NCI-H1105 (cell line): ENCODE data around the gene PDIA6.
"Not testable (repeated sequence)": the region's sequence is repeated elsewhere in the genome, so short reads cannot be mapped to it uniquely, and the experiment has no call there.

Source experiments
- DNase-seq: peaks from one replicate; lab custom pipeline; 2025; lab: John Stamatoyannopoulos, UW

Gene PDIA6

DNA sequence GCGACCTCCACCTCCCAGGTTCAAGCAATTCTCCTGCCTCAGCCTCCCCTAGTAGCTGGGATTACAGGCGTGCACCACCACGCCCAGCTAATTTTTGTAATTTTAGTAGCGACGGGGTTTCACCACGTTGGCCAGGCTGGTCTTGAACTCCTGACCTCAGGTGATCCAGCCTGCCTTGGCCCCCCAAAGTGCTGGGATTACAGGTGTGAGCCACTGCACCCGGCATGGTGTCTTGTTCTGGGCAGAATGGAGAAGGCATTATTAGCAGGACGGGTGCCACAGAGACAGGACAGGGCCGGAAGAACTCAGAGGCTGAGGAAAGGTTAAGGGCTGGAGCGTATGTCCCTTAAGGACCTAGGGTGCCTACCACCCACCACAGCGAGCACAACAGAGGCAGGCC, 31.8 kb downstream of the PDIA6 start:
- DNase-seq, result not testable (repeated sequence)

DNA sequence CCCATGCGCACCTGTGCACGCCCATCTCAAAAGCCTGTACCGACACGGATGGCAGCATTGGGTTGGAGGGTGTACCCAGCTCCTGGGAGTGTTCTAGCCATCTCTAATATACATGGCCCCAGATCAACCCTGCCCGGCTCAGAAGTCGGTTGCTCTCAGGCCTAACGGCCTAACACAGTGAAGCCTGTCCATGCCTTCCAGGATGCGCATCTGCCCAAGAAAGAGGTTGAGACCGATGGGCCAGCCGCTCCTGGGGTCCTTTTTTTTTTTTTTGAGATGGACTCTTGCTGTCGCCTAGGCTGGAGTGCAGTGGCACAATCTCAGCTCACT, 32.1 kb downstream of the PDIA6 start:
- no peak for DNase-seq

DNA sequence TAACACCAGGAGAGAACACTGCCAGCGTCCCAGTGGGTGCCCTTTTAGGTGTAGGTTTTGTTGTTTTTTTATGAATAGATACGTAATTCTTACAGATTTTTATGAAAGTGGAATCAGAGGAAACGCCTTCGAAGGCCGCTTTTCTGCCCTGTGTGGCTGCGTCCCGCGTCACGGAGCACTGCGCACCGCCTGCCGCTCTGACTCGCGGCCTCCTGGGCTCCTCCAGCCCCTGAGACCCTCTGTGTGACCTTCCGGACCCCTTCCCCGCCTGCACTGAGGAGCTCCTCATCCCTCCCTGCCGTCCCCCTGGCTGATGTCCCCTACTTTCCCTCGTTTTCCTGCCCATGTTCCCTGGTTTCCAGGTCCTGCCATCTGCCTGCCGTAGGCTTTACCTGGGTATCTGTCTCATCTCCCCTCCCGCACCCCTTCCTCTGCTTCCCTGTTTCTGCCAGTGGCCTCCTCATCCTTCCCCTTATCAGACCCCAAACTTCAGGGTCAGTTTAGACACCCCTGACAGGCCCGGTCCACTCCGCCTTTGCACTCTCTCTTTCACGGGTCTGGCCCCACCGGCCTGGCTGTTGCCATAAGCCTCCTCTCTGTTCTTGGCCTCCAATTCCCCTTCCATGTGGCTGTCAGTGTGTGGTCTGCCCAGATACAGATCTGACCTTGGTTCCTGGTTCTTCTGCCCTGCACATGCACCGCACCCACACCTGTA, 32.7 kb downstream of the PDIA6 start:
- DNase-seq, result no peak

DNA sequence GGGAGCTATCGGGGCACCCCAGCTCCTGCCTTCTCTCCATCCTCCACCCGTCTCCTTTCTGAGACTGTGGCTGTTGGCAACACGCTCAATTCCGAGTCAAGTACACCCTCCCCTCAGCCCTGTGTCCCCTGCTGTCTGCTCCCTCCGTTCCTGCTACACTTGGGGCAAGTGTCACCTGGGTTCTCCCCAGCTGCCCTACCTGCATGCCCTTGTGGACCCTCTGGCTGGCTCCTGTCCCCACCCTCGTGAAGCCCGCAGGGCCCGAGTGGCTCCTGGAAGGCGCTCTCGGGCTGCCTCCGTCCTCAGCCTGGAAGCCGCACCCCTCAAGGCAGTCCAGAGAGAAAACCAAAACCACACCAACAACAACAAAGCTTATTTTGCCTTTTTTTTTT, 33.9 kb downstream of the PDIA6 start:
- no peak for DNase-seq

DNA sequence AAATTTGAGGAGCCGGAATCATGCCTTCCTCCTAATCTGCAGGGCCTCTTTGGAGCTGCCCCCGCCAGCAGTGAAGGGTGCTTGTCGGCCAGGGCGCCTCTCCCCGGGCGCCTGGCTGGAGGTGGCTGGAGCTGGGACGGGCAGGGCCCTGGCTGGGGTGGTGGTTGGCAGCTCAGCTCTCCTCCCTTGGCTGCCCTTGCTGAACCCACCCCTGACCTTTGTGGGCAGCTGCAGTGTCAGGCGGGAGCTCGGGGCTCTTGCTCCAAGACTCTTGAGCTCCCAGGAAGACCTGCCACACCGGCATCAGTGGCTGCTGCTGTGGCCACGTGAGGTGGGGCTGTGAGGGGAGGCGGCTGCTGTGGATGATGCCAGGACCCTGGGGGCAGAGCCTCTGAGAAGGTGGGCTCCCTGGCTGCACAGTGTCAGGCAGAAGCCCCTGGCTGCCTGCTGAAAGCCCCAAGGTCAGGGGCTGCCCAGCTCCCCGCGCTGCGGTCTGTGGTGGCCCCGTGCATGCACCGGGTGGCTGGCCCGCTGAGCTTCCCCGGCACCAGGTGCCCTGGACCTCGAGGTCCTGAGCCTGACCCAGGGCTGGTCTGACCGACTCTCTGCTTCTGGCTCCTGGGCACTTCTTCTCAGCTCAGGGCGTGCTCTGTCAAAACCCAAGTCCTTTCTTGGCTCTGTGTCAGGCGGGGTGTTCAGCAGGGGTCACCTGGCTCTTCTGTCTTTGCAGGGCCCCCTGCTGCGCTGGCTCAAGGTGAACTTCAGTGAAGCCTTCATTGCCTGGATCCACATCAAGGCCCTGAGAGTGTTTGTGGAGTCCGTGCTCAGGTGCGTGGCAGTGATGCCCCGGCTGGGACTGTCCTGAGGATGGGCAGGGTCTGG, 34.5 kb downstream of the PDIA6 start:
- no peak for DNase-seq

DNA sequence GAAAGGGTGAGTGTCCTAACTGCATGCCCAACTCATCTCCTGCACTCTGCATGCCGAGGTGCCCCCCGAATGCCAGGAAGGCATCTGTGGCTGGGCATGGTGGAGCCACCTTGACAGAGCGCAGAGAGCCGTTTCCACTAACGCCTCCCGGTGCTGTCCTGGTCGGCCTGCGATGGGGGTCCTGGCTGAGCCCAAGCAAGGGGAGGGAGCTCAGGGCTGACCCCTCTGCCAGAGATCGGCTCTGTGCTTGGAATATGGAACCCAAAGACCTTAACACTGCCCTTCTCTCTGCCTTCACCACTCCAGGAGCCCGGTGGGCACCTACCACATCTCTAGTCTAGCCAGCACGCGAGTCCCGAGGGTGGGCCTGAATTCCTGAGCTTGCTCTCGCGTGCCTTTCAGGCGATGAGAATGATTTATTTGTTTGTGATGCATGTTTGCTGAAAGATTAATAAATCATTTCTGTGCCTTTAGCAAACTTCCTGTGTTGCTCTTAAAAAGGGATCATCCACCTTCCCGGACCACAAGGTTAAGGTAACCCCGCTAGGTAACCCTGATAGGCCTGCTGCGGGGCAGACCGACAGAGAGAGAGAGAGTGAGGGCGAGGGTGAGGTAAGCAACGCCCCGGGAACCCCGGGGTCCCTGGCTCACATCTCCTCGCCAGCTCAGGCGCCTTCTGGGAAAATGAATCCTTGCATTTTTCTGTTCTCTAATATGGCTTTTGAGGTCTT, 35.3 kb downstream of the PDIA6 start:
- DNase-seq, result no peak

DNA sequence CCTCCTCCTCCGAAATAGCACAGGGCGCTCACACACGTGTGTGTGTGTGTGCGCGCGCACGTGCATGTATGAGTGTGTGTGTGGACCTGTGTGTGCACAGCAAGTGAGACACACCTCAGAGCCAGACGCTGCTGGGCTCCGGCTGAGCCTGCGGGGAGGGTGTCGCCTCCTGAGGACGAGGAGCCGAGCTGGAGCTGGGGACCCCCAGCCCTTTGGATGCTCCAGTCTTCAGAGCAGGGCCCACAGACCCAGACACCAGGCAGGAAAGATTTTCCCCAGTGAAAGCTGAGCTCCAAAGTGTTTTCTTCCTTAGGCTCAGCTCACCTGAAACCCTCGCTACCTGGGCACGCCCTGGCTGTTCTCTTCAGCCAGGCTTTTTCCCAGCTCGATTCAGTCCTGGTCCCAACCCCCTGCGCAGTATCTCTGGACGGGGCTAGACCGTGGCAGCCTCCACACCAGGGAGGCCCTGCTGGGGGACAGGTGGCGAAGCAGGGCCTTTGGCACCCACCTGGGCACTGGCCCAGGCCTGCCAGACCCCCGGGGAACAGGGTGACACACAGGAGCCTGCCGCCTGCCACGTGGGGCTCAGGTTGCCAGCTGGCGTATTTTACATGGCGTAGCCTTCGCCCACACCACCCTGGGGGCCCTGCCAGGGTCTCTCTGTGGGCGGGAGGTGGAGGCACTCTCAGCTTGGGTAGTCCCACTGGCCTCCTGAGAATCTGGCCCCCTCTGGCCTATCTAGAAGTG, 36.2 kb downstream of the PDIA6 start:
- DNase-seq, result no peak

DNA sequence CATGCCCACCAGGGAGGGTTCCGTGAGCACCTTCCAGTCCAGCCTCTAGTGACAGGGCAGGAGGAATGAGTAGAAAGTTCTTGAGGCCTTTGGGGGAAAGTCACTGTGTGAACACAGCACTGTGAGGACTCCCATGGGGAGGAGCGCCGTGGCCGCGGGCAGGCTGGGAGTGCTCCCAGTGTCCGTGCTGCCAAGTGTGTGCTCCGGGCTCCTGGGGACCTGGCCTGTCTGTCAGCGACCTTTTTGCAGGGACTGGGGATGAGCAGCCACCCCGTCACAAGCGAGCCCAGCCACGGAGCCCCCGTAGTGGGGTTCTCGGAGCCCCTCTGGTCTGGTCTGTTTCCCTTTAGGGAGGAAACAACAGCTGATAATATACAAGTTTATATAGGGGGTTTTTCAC, 36.8 kb downstream of the PDIA6 start:
- DNase-seq, result no peak

DNA sequence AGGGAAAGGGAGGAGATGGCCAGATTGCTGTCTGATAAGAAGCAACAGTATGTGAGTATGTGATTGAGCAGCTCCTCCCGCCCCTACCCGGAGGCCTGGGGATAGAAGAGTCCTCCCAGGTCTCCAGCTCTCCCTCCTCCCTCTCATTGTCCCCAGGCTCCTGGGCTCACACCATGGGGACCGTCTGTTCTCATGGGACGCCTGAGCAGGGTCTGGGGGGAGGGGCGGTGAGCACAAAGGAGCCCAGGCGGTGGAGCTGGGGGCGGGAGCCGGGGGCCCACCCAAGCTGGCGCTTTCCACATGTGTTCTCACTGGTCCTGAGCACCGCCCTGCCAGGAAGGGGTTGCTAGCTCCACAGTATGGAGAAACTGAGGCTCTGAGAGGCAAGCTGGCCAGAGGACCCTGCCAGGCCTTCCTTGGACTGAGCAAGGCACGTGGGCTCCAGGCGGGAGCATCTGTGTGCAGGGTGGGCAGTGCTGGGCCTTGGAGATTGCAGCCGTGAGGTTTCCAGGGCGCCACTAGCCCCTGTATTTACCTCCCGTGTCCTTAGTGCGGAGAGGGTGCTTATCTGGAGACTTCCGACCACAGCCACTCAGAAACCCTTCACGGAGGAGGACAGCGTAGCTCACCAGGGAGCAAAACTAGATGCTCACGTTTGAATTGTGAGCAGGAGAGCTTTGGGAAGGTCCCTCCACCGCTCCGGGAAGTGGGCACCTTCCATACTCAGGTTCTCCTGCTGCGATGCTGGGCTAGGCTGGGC, 37.4 kb downstream of the PDIA6 start:
- DNase-seq, result no peak

DNA sequence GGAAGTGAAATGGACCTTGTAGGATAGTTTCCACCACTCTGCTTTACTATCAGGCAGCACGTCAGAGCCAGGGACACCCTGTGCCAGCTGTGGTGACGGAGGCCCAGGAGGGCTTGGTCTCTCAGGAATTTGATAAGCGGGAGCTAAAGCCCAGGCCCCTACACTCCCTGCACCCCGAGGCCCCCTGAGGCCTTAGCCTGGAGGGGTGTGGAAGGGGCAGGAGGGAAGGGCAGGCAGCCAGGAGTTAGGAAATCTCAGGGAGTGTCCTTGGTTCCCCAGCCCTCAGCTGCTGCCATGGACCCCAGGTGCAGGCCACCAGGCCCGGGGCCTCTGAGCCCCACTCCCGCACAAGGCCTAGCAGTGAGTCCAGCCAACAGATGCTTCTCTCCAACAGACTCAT, 38.2 kb downstream of the PDIA6 start:
- no peak for DNase-seq

DNA sequence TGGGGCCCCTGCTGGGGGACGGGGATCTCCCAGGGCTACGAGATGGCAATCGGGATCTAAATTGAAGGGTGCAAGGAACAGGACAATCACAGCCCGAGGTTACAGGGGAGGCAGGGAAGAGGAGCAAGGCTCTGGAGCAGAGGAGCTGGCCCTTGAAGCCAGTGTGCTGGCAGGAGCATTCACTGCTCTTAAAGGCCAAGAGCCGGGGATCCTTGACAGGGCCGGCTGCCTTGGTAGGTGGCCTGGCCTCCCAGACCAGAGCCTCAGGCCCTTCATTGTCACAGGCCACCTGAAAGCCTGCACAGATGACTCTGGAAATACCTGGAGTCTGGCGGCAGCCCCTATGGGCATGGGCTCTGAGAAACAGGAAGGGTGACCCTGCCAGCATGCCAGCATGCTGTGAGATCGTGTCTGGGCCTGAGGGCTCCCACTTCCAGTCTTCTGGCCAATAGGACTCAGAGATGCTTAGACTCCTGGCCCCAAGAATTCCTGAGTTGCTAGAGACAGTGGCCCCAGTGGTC, 38.7 kb downstream of the PDIA6 start:
- DNase-seq, result no peak

DNA sequence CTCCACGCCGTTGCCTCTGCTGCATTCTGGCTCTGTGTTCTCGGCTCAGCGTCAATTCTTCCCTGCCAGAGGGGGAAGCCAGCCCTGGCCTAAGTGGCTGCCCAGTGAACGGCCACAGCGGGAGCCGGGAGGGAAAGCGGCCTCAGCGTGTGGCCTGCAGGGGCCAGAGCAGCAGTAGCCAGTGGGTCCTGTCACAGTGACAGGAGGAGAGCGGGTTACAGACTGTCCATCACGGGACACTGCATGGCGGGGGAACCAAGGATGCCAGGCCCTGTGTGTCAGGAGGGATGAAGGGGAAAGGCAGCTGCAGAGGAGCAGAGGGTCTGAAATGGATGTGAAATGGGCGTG, 39.7 kb downstream of the PDIA6 start:
- DNase-seq, result no peak

DNA sequence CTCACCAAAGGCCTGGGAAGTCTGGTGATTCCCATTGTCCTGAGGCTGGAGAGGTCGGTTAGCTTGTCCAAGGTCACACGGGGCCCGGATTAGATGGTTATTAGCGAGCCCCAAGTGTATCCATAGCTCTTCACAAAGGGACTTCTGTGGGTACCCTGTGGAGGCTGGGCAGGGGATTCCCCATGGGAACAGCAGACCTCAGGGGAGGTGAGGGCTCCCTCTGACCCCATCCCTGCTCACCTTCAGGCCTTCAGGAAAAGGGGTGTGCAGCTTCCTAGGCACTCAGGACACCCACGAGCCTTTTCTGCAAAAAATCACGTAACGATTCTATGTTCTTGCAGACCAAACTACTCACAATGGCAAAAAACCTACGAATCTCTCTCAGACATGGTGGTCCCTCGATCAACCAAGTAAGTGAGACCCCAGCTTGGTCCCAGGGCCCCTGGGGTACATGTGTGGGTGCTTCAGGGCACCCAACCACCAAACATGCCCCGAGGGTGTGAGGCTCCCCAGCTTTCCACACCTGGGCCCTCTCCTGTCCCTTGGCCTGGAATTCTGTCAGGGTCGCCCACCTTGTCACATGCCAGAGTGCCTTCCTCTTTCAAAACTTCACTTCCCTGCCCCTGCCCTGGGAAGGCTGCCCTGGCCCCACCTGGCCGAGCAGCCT, 40.3 kb downstream of the PDIA6 start:
- DNase-seq, result no peak

DNA sequence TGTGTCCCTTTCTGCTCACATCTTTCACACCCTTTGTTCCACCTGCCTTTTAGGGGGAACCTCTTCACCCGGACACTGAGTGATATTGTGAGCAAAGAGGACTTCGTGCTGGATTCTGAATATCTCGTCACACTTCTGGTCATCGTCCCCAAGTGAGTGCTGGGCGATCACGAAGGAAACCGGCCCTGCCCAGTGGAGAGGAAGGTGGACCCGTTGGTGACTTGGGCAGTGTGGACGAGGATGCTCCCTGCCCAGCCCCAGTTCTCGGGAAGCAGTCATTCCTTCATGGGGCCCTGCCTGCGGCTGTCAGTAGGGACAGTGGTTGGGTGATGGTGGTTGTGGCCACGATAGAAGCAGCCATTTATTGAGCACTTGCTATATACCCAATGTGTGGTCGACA, 40.8 kb downstream of the PDIA6 start:
- DNase-seq, result no peak

DNA sequence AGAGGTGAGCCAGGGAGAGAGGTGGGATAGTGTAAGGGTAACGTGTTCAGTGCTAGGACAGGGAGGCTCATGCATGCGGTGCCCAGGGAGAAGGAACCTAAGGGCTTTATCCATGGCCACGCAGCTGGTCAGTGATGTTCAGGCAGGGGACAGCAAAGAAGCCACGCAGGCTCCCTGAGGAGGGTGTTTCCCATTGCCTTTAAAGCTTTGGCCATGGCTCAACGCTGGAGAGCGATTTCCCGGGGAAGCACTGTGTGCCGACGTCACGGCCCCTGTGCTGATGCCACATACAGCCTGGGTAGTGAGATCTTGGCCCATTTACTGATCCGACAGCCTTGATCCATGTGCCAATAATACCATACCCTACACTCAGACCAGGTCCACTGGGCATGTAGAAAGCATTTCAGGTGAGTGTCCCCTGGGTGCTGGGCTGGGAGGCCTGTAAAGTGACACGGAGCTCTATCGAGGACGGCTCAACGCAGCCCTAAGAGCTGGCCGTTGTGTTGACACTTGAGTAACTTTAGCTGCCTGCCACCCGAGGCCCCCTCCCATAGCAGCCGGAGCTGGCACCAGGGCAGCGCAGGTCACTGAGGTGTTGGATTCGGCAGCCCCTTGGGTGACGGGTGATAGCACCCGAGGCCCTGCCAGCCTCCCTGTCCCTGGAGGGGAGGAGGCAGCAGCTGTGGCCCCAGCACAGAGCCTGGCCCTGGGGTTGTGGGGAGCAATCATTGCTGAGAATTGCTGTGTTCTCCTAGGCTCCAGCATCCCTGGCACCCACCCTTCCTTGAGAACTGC, 41.4 kb downstream of the PDIA6 start:
- DNase-seq, result no peak

DNA sequence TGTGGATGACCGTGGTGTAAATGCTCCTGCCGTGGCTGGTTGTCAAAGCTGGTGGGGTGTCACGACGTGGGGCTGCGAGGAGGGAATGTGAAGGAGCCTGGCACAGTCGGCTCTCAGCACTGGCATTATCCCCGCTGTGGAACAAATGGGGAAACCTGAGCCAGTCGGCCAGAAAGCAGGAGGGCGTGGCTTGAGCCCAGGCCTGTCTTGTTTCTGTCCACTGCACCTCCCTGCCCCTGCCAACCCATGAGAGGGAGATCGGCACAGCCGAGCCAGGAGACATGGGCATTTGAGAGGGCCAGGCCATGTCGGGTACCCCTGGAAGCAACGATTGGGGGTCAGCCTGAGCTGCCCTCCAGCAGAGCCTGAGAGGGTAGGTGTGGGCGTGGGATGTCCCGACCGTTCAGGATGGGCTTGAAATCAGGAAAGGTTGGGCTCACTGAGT, 44.5 kb downstream of the PDIA6 start:
- DNase-seq, result no peak

DNA sequence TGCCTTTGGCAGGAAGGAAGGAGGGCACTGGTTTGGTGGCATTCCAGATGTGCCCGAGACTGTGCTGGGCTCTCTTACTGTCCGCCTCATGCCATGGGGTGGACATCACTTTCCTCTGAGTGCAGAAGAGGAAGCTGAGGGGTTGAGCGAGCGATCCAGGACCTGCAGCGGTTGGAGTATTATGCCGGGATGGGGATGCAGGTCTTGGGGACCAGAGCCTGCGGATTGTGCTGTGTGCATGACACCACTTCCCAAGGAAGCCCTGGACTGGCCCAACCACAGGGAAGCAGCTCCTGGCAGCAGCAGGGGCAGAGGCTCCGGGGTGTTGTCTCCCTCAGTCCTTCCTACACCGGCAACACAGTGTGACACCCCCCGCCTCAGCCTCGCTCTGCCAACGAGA, 46.7 kb downstream of the PDIA6 start:
- no peak for DNase-seq

DNA sequence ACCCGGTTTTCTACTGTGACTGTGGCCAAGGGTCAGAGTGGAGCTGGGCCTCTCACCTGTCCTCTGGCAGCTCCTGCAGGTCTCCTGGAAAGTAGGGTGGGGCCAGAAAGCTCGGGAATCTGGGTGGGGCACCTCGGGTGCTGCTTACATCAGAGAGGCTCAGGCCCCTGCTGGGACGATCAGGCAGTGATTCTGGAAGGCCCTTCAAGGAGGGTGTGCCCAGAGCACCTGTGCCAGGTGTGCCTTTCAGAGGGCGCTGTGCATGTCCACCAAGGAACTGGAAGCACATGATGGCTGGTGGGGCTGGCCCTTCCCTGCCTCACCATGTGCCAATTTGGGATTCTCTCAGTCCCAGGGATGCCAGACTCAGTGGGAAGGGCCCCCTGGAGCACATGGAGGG, 47.1 kb downstream of the PDIA6 start:
- no peak for DNase-seq

DNA sequence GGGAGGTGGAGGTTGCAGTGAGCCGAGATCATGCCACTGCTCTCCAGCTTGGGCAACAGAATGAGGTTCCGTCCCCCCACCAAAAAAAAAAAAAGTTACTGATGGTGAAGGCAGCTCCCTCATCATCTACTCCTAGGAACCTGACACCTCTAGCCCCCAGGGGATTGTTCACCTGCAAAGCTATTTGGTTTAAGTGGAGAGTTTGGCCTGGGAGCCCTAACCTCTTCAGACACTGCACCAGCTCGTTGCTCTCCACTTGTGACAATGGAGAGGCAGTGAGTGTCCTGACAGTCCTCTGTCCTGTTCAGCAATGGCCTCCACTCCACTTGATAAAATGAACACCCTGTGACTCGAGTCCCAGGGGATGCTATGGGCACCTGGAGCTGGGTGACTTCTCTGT, 47.7 kb downstream of the PDIA6 start:
- no peak for DNase-seq
